NT2/D1 (cell line): ENCODE measurements around the gene ATRIP.
A peak's percentile ranks its signal among the peaks of the same experiment; 100 is the strongest.

ENCODE experiments used
- DNase-seq: peaks from one replicate; pipeline ENCODE4 v3.0.0-alpha.2; 2011; ENCODE audit warnings: low read depth, low spot score
- H3K27me3 ChIP-seq: 2 replicates; pipeline ENCODE4 v1.6.0; 2011; ENCODE audit warnings: mild to moderate bottlenecking; ENCODE audit not compliant: insufficient read length, insufficient read depth
- H3K36me3 ChIP-seq: 2 replicates; pipeline ENCODE4 v1.6.1; 2011; ENCODE audit warnings: mild to moderate bottlenecking, low read length, mixed read lengths; ENCODE audit not compliant: insufficient read depth, insufficient read length
- H3K4me1 ChIP-seq: 2 replicates; pipeline ENCODE4 v1.5.1; 2011; ENCODE audit not compliant: insufficient read depth, insufficient read length
- H3K4me3 ChIP-seq: 2 replicates; pipeline ENCODE4 v1.5.1; 2011; ENCODE audit warnings: low read depth; ENCODE audit not compliant: insufficient read length
- H3K9ac ChIP-seq: 2 replicates; pipeline ENCODE4 v1.6.0; 2011; ENCODE audit warnings: low read depth; ENCODE audit not compliant: insufficient read length
- H3K9me3 ChIP-seq: 2 replicates; pipeline ENCODE4 v1.5.1; 2011; ENCODE audit warnings: mild to moderate bottlenecking, low read length; ENCODE audit not compliant: insufficient read depth
- SUZ12 ChIP-seq: IDR thresholded peaks from 2 replicates; pipeline ENCODE4 v1.6.1; 2011; ENCODE audit not compliant: insufficient read length, insufficient read depth; ENCODE audit errors: extremely low read depth
- YY1 ChIP-seq: IDR thresholded peaks from 2 replicates; pipeline ENCODE4 v1.6.1; 2011; ENCODE audit not compliant: insufficient read length, insufficient read depth
- ZNF274 ChIP-seq: IDR thresholded peaks from 2 replicates; pipeline ENCODE4 v1.6.1; 2011; ENCODE audit warnings: mild to moderate bottlenecking, low read depth, low read length

Gene ATRIP

GRCh38 chr3:48406443-48407431 lies 39.8 kb upstream of the ATRIP start:
- H3K4me3 ChIP-seq, result no peak overlapping the region
- peaks cover 95% of the 10 kb centered on the region for H3K36me3 ChIP-seq
- H3K27me3 ChIP-seq, result no peaks in the 10 kb centered on the region
- H3K9ac ChIP-seq, result no peak overlapping the region
- no peaks in the 10 kb centered on the region for H3K9me3 ChIP-seq
- TF ChIP-seq YY1 (no peak), SUZ12 (no peak)
- DNase-seq, result no peak
- H3K4me1 ChIP-seq, result peaks cover 2% of the 10 kb centered on the region

DNA sequence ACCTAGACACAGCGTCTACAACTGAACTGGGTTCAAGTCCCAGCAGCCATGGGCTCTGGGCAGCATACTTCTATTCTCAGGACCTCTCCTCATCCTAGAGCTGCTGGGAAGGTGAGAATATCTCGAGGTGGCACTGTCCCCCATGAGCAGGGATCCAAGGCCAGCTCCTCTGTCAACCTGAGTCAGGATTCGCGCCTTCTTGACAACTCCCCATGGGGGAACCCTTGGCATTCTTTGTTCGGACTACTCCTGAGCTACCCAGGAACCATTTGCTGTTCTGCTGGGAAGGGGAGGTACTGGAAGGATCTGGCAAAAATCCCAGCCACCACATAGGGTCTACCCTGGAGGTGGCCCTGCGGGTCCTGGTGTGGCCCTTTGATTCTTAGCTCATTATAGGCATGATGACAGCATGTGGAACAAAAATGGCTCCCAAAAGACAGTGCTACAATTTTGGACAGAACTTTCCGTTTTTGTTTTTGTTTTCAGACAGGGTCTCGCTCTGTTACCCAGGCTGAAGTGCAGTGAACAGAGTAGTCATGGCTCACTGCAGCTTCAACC lies 38.9 kb upstream of the ATRIP start:
- H3K36me3 ChIP-seq, result peaks cover 98% of the 10 kb centered on the region
- H3K9me3 ChIP-seq, result no peaks in the 10 kb centered on the region
- DNase-seq, result no peak
- H3K4me3 ChIP-seq, result no peak overlapping the region
- no peaks in the 10 kb centered on the region for H3K27me3 ChIP-seq
- no peak for TF ChIP-seq SUZ12
- TF ChIP-seq ZNF274, result no peak
- TF ChIP-seq YY1, result no peak
- no peak overlapping the region for H3K9ac ChIP-seq
- H3K4me1 ChIP-seq, result peaks cover 2% of the 10 kb centered on the region

DNA sequence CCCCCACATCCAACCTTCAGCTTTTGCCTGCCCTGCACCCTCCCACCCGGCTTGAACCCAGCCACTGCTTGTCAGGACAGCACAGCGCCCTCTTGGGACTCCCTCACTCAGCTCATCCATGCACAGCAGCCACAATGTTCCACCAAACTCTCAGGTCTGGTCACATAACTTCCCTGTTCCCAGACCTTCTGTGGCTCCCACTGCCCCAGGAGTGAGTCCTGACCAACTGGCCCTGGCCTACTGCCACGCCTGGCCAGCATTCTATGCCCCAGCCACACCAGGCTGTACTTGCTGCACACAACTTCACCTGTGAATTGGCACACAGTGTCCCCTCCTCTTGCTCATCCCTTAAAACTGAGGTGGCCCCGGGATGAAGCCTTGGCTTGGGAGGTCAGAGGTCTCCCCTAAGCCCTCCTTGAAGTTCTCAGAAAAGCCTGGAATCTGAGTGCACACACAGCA lies 37.7 kb upstream of the ATRIP start:
- no peak for DNase-seq
- Histone ChIP-seq H3K36me3 (peaks cover 98% of the 10 kb centered on the region), H3K27me3 (no peaks in the 10 kb centered on the region), H3K9ac (no peak overlapping the region), H3K4me3 (no peak overlapping the region), H3K4me1 (peaks cover 2% of the 10 kb centered on the region), H3K9me3 (no peaks in the 10 kb centered on the region)
- TF ChIP-seq YY1 (no peak), ZNF274 (no peak)

DNA sequence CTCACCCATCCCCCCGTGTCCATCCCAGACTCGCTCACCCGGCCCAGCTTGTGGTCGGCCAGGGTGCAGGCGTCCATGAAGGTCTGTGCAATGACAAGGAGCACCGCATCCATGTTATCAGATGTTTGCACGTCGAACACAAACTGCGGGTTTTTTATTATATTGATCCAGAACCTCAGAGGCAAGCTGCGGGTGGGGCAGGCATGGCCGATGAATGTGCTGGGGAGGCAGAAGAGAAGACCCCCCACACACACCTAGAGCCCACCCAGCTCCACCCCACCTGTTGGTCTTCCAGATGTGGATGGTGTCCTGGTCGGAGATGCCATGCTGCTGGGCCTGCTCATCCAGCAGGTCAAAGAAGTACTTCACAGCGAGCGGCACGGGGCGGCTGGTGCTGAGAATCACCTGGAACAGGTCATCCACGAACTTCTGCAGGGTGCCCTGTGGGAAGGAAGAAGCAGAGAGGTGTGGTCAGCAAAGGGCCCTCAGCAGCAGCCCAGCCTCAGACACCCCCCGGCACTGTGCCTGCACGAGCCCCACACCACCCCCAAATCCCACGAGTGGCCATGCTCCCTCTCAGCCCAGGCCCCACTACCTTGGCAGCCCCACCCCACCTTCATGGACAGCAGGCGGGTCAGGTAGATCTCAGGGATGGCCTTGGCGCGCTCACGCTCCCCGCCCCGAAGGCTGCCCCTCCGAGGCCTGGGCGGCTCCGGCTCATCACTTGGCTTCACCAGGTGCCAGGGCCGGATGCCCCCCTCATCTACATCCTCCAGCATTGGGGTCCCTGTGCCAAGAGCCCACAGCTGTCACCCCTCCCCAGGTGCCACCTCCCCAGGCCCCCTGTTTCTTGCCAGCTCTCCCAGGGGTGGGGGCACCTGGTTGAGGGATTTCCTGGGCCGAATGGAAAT lies 37.0 kb upstream of the ATRIP start:
- H3K9me3 ChIP-seq, result no peaks in the 10 kb centered on the region
- H3K4me1 ChIP-seq, result peaks cover 2% of the 10 kb centered on the region
- no peak for DNase-seq
- no peaks in the 10 kb centered on the region for H3K27me3 ChIP-seq
- no peak overlapping the region for H3K9ac ChIP-seq
- H3K4me3 ChIP-seq, result no peak overlapping the region
- peaks cover 98% of the 10 kb centered on the region for H3K36me3 ChIP-seq
- TF ChIP-seq YY1 (no peak), ZNF274 (no peak), SUZ12 (no peak)

- DNase-seq, result no peak
- TF ChIP-seq YY1 (no peak), SUZ12 (no peak), ZNF274 (no peak)
- peaks cover 98% of the 10 kb centered on the region for H3K36me3 ChIP-seq
These were observed 36.1 kb upstream of the ATRIP start for GRCh38 chr3:48410205-48411040.

DNA sequence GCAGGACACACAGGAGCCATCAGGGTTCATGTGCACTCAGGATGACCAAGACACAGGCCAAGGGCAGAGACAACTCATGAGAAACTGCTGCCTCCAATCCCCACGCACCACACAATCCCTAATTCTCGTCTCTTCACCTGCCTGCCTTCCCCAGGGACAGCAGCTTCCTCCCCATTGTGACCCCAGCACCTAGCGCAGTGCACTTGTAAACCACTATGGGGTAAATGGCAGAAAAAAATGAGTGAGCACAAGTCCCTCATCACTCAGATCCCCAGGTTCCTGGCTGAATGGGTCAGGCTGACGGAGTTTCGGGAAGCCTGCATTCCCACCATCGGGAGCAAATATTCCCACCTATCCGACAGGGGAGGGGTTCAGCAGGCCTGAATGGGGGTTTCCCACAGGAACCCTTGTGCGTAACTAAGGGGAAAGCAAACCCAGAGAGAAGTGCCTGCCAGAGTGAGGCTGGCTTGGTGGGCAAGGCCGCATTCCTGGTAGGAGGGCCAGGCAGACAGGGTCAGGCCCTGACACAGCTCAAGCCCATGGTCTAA lies 35.4 kb upstream of the ATRIP start:
- Histone ChIP-seq H3K36me3 (peaks cover 98% of the 10 kb centered on the region), H3K9ac (peak overlapping the region; percentile 6), H3K9me3 (no peaks in the 10 kb centered on the region), H3K27me3 (no peaks in the 10 kb centered on the region), H3K4me1 (peaks cover 2% of the 10 kb centered on the region), H3K4me3 (no peak overlapping the region)
- DNase-seq, result no peak
- TF ChIP-seq SUZ12 (no peak), YY1 (no peak), ZNF274 (no peak)

More at GRCh38 chr3:48410205-48411040, 36.1 kb upstream of the ATRIP start:
- H3K9ac ChIP-seq, result no peak overlapping the region
- no peaks in the 10 kb centered on the region for H3K27me3 ChIP-seq
- H3K4me3 ChIP-seq, result no peak overlapping the region
- H3K9me3 ChIP-seq, result no peaks in the 10 kb centered on the region
- H3K4me1 ChIP-seq, result peaks cover 2% of the 10 kb centered on the region
